GM10248 (cell line): ENCODE measurements around the gene TNNT2.
A peak's percentile ranks its signal among the peaks of the same experiment; 100 is the strongest.

Experiments
- CTCF ChIA-PET: fragments of 300-600 bp; sonication (Branson Sonifier 250); formaldehyde crosslinking; extraction: SDS; loops from one replicate; lab custom pipeline; 2021; ENCODE audit warnings: antibody characterized with exemption; lab: Yijun Ruan, JAX
- POLR2A ChIA-PET: fragments of 350-650 bp; sonication (Branson Sonifier 250); formaldehyde crosslinking; extraction: SDS; loops from one replicate; lab custom pipeline; 2020; ENCODE audit warnings: antibody characterized with exemption; lab: Yijun Ruan, JAX
- DNase-seq: peaks from one replicate; pipeline ENCODE4 v3.0.0; 2012; ENCODE audit errors: extremely low spot score
- CTCF ChIP-seq: IDR thresholded peaks from 2 replicates; pipeline ENCODE4 v1.5.1; 2012; ENCODE audit warnings: mild to moderate bottlenecking, low read depth; ENCODE audit errors: extremely low read depth, missing control alignments, control extremely low read depth

Gene TNNT2

GRCh38 chr1:201349092-201349491 lies 28.4 kb downstream of the TNNT2 start:
- no peak for TF ChIP-seq CTCF
- DNase-seq: no peak
- ChIA-PET POLR2A (no interaction called here), CTCF (interaction anchor here (0.8 to 5.2 kb wide), 15 partner anchors 9 to 180 kb away, joined by 3 to 37 read pairs (median 6); no protein-coding TSS in a partner anchor)

- DNase-seq: peak; percentile 75
- POLR2A ChIA-PET: no interaction called here
- CTCF ChIA-PET: interaction anchor here (0.7 to 5.2 kb wide), 23 partner anchors 10 to 179 kb away, joined by 3 to 37 read pairs (median 4); no protein-coding TSS in a partner anchor
- TF ChIP-seq CTCF: peak; percentile 62
Observed at GRCh38 chr1:201348211-201348566, 29.3 kb downstream of the TNNT2 start.

GRCh38 chr1:201347498-201348210 lies 29.8 kb downstream of the TNNT2 start:
- CTCF ChIA-PET: interaction anchor here (0.7 to 5.2 kb wide), 24 partner anchors 10 to 179 kb away, joined by 3 to 37 read pairs (median 4); no protein-coding TSS in a partner anchor
- no peak for DNase-seq
- POLR2A ChIA-PET: no interaction called here
- TF ChIP-seq CTCF: no peak

- POLR2A ChIA-PET: no interaction called here
- CTCF ChIA-PET: interaction anchor here (0.9 to 5.2 kb wide), 13 partner anchors 11 to 92 kb away, joined by 3 to 37 read pairs (median 7); no protein-coding TSS in a partner anchor
- TF ChIP-seq CTCF: no peak
- no peak for DNase-seq
Observed at GRCh38 chr1:201346987-201347386, 30.5 kb downstream of the TNNT2 start.

- DNase-seq: no peak
- TF ChIP-seq CTCF: peak; percentile 14
- ChIA-PET POLR2A (no interaction called here), CTCF (interaction anchor here (0.9 to 5.2 kb wide), 9 partner anchors 11 to 92 kb away, joined by 3 to 37 read pairs (median 8); no protein-coding TSS in a partner anchor)
Observed at GRCh38 chr1:201346337-201346939, 31.0 kb downstream of the TNNT2 start.

- POLR2A ChIA-PET: no interaction called here
- CTCF ChIA-PET: interaction anchor here (0.8 to 1.8 kb wide), 2 partner anchors 11 to 17 kb away, joined by 3 to 6 read pairs; no protein-coding TSS in a partner anchor
- no peak for TF ChIP-seq CTCF
- no peak for DNase-seq
Observed at GRCh38 chr1:201345081-201345355, 32.5 kb downstream of the TNNT2 start.
